ENCODE data around the gene KCNJ6.

KCNJ6 gene

DNA sequence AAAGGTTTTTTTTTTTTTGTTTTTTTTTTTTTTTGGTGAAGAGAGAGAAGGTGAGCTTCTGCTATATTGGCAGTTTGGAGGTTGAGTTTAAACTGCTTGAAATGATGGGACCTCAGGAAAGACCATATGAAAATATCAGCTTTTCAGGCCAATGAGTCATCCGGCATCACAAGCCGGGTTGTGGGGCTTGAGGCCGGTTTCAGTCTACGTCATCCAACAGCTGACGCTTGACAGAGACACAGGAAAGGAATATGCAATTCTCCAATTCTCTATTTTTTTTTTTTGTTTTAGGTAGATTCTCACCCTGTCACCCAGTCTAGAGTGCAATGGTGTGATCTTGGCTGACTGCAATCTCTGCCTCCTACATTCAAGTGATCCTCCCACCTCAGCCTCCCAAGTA is 52.4 kb downstream of the KCNJ6 start:
- no peak for DNase-seq

DNA sequence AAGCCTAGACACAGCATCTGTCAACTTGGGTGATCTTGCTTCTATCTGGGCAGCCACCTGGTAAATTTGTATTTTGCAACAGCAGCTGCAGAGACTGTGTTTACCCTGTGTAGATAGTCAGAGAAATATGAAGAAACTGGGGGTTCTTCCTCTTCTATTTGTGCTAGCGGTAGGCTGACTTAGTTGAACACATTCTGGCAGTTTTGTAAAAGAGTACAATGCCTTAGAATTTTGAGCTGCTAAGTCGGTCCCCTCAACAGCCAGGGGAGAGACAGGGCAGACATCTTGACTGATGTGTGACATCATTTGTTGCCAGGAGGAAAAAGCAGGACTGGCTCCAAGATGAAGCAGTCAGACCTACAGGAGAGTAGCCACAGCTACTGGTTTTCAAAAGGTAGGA is 53.7 kb downstream of the KCNJ6 start:
- no peak for DNase-seq

DNA sequence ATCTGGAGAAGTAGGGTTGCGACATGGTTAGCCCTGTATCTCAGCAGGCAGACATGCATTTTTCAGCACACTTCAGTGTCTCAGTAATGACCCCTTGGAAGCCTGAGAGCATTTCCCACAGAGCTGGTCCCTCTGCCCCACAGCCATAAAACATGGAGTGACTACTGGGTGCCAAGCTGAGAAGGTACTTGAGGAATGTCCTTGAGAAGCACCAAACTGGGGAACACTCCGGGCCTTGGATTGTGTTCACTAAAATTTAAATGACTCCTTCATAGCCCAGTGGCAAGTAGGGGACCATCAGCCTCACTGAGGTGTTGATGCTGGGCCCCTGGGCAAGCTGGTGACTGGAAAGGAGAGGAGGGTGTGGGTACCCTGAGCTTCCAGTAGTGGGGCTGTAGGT is 54.7 kb downstream of the KCNJ6 start:
- no peak for DNase-seq

DNA sequence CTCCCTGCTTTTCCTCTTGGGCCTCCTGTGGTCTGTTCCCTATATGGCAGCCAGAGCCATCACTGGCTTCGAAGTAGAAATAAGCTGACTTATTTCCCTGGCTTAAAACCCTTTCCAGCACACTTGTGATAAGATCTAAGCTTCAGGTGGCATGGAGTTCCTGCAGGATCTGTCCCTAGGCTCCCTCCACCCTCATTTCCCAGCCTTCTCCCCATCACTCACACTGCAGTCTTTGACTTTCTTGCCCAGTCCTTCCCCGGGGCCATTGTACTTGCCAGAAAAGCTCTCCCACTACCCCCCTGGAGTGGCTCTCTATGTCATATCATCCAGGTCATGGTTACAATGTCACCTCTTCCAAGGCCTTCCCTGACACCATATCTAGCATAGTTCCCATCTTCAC is 55.8 kb downstream of the KCNJ6 start:
- DNase-seq, result no peak

DNA sequence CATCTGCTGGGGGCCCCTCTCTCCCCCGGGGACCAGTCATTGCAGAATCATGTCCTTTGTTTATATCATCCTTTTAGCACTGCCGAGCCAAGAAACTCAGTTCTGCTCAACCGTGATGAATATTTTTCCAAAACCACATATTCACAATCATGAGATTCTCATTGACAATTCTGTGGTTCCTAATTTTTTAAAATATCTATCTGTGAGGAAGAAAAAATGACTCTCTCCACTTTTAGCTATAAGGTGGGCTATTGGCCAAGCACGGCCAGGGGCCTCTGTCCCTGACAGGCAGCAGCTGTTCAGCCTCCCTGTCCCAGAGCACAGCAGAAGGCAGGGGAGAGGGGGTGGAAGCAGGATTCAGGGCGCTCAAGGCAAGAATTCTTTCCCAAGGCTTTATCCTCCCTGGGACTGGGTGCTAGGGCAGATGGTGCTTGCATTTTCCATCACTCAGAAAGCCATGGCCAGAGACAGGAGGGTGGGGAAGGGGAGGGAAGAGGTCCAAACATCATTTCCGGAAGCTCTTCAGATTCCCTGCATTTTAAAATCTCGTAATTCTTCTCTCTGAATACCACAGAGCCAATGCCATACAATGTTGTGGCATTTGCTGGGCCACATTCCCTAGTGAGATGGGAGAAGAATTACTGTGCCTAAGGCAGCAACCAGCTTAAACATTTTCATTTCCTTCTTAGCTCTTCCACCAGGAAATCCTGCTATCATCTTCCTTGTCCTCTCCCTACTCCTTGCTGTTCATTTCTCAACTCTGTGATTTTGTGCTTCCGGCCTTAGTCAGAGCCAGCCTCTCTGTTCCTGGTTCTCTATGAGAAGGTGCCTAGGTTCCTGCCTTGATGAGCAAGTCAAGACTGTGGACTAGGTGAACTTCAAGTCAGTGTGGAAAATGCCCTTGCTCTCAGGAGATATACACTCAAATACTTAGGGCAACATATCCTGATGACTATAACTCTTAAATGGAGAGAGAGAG is 60.3 kb downstream of the KCNJ6 start:
- no peak for DNase-seq

DNA sequence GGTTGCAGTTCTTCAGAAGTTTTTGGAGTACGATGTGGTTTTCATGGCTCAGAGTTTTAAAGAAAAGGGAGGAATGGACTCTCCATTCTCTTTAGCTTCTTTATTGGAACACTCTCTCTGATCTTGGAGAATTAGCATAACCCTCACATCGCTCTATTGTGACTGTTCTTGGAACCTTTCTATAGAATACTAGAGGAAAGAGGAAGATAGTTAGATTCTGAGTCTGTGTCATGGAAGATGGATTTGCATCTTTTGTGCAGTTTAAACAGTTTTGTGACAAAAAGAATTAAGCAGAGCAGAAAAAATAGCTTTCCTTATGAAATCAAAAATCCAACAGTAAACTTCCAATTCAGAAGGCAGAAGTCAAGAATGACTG is 61.0 kb downstream of the KCNJ6 start:
- no peak for DNase-seq

DNA sequence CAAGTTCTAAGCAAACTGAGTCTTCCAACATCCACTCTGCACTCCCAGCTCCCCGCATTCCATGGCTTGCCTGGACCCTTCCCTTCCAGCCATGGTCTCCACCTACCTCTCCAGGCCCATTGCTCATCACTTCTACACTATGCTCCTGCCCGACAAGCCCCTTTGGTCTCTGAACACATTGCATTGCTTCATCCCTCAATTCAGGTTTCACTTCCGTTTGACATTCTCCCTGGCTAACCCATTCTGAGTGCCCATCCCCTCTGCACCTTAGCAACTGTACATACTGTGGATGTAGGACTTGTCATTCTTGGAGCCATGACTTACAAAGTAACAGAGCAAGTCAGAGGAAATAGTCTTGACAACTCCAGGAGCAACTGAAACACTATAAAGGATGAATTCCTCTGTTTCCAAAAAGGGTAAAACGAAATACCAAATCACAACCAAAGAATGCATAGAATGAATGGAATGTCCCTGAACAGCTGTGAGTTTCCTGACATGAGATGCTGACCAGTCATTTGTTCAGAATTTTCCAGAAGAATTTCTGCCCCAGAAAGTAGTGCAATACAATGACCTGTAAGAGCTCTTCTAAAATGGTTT is 66.7 kb downstream of the KCNJ6 start:
- no peak for DNase-seq

DNA sequence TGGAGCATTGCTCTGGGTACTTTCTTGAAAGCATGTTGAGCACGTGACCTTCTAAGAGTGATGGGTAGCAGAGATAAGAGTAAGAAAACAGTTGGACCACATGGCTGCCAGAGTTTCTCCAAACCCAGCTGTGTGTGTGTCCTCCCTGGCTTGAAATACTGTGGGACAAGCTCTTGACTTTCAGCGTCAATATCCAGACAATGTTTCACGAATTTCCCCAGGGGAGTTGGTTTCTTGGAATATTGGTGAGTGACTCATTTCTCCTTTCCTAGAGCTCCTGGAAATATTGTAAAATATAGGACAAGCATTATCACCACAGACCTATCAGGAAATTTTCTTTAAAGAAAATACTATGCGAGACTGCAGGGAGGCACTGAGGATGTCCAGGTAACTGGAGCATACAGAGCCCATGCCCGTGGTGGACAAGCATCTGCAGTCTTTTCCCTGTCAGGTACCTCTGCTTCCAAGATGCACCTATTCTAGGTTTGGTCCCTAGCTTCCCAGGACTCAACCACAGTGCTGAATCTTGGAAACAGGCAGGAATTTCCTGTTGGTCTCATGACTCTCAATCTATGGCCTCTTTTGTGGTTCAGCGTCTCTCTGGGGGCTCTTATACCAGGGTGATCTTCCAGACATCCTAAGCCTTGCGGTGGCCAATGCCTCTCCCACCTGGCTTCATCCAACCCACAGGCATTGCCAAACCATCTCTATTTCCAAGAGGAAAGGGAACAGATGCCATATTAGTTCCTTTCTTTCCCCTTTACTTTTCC is 67.4 kb downstream of the KCNJ6 start:
- DNase-seq, result no peak

DNA sequence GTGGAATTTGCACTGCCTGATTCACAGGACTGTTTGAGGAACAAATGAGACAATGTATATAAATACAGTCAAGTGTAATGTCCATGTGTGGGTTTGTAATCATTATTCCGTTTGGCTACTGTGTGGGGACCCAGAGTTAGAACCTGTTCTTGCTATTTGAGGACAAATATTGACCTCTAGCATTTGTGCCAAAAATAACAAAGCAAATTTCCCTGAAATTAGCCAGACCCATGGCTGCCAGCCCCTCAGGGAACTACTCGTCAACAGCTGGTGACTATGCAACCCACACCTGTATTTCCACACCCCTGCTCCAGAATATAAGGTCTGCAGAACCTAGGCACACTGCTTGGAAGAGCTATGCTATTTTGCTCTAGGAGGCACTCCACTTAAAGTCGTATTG is 70.7 kb downstream of the KCNJ6 start:
- DNase-seq, result no peak

DNA sequence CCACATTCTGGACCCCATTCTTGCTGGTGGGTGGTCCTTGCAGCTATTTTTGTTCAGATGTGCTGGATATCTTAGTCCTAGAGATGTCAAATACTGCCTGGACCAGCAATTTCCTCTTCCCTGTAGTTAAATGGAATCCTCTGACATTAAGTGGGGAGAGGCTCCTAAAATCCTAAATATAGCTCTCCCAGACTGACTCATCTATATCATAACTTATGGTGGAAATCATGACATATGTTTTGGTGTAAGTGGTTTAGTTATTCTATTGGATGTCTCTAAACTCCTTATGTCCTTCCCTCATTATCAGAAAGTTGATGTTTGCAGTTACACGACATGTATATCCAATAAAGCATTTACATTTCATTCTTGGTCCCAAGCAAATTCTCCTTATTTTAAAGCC is 73.1 kb downstream of the KCNJ6 start:
- DNase-seq, result no peak

DNA sequence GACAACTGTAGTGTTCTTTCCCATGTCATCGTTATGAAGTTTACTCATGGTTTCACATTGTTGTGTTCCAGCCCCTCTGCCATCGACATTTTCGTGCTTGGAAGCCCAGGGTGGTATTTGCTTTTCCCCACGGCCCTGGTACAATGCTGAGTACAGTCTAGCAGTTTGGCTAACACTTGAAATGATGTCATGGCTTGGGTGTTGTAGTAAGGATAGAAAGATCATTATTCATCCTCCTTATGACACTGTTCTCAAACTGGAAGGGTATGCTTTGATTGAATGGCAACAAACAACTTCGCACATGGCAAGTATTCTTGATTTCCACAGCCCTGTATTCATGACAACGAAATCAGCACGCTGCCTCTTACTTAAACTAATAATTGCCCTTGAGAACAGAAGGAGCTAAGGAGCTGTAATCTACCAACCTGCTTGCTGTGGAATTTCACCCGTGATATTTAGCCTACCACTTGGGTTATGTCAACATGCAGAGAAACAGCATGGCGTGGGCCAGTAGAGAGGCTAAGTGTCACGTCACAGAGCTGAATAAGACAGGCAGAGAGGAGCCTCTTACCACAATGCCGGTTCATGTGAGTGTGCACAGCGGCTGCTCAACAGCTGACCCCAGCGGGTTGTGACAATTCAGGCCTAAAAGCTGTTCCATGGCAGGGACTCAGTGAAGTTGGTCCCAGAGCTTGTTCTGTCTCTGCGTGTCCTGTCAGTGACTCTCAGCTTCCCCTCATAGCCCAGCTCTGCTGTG is 73.9 kb downstream of the KCNJ6 start:
- no peak for DNase-seq

DNA sequence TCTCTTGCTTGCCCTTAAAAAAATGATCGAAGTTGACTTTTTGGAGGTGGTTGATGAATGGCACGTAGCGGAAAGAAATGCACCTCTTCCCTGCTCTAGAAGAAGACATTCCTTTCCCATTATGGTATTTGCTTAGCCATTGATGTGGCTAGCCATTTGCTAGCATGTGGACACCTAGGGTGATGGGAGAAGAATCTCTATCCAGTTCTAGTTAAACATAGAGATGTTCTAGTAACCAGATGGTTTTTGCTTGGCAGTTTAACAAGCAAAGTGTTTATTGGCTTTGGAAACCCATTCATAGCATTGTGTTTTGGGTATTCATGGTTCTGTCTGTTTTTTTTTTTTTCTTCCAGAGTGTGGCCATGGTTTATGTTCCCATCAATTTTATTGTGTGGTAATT is 78.9 kb downstream of the KCNJ6 start:
- DNase-seq, result no peak

DNA sequence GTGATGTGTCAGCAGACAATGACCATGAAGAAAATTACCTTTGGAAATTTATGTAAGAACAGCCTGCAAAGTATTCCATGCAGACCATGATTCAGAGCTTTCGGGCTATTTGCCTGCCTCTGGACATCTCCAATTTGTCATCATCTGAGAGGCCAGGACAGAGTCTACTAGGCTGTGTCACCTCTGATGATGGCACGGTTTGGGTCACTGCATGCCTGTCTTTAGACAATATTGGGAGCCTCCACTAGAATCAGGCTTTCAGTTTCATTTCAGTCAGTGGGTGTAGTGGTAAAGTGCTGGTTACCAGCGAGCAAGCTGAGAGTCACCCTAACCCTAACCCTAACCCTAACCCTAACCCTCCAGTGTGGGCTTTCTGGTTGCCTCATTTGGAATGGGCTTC is 80.8 kb downstream of the KCNJ6 start:
- DNase-seq, result no peak

DNA sequence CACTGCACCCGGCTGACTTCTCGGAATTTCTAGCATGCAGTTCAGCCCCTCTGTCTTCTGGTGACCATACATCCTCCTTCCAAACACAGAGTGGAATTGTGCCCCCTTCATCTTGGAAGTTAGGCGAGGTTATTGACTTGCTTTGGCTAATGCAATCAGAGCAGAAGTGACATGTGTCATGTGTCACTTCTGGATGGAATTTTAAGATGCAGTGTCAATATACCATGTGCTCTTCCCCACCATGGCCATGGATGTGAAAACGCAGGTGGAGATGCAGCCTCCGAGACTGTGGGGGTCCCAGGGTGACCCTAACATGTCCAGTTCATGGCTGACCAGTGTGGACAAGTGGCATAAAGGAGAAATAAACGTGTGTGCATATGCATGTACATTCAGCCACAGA is 83.0 kb downstream of the KCNJ6 start:
- no peak for DNase-seq

DNA sequence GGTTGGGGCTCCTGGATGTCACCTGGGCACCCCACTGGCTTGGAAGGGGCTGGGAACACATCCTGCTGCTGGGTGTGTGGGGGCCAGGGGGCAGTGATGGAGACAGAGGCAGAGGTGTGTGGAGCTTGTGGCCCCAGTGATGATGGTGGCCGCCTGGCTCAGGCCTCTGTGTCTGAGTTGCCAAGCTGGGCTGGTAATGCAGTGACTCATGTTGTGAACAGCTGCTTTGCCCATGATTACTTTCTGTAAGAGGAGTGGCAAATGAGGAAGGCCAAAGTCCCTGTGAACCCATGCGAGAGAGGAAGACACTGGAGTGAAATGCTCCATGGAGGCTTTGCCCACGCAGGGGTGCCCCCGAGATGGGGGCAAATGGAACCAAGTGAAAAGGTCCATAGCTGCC is 86.8 kb downstream of the KCNJ6 start:
- no peak for DNase-seq

DNA sequence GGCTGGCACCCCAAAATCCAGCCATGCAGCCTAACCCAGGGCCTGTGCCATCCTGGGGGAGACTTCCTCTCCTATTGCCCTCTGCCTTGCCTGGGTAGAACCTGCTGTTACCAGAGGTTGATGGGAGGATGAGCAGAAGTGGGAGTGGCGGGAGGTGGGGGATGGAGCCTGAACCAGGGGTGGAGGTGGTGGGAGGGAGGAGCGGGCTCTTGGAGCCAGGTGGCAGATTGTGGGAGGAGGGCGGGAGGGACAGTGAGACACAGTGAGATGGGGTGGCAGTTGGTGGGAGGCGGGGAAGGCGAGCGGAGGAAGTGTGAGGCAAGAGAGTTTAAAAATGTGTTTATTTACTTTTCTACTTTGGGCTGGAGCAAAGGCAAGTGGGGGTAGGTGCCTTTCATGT is 87.3 kb downstream of the KCNJ6 start:
- no peak for DNase-seq

DNA sequence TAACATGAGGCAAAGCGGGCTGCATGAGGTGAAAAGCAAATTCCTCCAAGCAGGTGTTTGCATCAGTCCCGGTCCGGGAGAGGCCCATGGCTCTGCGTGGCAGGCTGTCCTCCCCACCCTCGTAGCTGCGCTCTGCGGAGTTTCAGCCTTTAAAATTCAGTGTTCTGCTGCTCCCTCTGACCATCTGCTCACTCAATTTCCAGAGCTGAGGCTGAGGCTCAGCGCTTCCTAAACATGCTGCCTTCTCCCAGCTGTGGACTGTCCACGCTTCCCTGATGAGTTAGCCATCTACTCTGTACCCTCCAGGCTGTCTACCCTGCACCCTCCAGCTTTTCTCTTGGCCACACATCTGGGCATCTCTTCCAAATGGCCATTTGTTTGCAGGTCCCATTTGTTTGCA is 87.7 kb downstream of the KCNJ6 start:
- DNase-seq, result no peak

DNA sequence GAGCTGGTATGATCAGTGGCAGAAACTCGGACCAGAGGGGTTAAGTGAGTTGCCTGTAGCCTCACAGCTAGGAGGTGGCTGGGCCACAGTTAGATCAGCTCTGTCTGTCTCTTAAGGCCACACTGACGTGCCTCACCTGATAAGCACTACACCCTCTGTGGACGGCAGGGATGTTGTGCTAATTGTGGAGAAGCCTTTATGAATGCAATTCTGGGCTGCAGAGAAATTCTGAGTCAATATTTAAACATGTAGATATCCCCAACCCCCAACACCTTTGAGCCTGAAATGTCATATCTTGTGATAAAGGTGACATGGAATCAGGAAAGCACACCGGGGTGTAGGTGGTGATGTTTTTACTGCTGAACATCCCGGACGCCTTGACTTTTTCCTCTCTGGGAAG is 88.3 kb downstream of the KCNJ6 start:
- DNase-seq, result no peak

DNA sequence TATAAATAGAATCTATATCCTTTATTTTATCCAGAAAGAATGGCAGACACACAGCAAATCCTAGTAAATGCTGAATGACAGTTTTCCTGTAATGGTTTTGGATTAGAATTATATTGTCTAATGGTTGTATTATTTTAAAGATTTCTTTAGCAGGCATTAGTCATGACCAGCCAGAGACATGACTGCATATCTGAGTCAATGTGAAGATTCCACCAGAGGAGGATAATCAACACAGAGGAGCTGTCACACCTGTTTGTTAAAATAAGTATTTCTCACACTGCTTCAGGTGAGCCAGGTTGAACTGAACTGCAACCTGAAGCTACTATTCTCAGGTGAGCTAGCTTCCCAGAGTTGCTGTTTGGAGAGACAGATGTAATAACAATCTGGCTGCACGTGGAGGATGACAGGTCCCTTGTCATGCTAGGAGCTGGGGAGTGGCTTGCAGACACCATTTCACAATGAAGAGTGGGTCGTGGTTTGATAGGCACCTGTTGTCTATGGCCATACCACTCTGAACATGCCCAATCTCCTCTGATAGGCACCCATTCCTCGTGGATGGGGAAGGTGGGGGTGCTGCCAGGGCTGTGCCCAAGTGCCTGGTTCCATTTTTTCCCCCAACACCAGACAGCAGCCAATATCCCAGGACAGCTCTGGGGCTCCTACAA is 94.3 kb downstream of the KCNJ6 start:
- no peak for DNase-seq

DNA sequence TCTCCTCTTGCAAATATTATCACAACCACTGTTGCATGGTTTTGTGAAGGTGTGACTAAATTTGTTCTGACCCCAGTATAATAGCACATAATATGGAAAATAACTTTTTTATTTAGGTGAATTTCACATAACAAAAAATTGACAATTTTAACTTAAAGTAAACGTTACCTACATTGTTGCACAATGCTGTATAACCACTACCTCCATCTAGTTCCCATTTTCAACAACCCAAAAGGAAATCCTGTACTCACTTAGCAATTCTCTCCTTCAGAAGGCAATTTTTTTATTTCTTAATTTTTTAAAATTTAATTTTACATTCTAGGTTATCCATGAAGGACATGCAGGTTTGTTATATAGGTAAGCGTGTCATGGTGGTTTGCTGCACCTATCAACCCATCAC is 95.2 kb downstream of the KCNJ6 start:
- no peak for DNase-seq

DNA sequence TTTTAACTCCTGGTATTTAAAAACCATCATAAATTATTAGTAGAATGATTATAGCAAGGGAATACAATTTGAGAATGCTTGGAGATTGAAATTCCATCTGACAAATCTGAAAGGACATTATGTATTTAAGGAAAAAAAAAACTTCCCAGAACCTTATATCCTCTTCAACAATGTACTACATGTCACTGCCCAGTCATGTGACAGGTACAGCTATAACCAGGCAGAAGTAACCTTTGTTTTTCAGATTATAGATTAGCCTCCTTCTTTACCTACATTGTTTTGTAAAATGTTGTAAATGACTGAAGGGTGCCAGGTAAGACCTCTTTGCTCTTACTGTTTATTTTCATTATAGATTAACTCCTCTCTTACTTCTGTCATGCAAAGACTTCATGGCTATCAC is 96.9 kb downstream of the KCNJ6 start:
- DNase-seq, result no peak

DNA sequence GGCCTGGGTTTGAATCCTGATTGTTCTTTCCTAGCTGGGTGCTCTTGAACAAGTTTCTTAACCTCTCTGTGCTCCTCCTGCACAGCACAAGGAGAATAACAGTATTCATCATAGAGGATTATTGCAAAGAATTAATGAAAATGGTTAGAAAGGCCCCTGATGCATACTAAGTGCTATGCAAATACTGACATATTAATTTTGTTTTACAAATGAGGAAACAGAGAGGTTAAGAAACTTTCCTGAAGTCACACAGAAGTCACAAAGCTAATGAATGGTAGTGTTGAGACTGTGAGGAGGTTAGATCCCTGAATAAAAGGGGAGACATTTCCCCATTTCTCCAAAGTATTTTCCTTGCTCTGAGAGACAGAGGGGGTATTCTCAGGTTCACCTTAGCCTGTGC is 99.0 kb downstream of the KCNJ6 start:
- DNase-seq, result no peak

DNA sequence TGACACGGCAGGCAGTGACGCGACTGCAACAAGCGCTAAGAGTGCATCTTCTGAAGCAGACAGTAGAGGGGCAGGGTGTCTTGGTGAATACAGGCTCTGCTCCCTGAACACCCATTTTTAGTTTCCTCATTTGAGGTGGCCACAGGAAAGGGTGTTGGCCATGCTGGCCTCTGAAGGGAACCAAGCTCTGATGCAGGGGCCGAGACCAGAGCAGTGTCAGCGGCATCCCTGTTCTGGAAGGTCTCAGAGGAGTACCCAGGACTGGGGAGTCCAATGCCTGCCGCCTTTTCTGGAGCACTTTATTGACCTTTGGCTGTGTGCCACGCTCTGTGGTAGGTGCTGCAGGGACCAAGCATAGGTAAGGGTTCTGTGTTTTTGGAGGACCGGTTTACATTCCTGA is 100.4 kb downstream of the KCNJ6 start:
- no peak for DNase-seq

Data from DMS79 treated with DMSO at 0.1 percent for 48 hours (cell line).